Suprapubic skin (tissue), 3 donors: Measurements from ENCODE around the gene ZDHHC14.

Source experiments
- CTCF ChIP-seq, 2 donors: fragments of 200-600 bp in 1 of 2; fragments of 450-650 bp in 1 of 2; sonication (generic) in 1 of 2; IDR thresholded peaks; one replicate each; pipeline ENCODE4 v1.5.1; 2016 to 2019; ENCODE audit warnings: antibody characterized with exemption in 2 of 2, mild to moderate bottlenecking in 1 of 2, moderate library complexity in 1 of 2
- EP300 ChIP-seq: sonication (generic); formaldehyde crosslinking; IDR thresholded peaks from one replicate; pipeline ENCODE4 v1.6.1; 2017; ENCODE audit warnings: antibody characterized with exemption

DNA sequence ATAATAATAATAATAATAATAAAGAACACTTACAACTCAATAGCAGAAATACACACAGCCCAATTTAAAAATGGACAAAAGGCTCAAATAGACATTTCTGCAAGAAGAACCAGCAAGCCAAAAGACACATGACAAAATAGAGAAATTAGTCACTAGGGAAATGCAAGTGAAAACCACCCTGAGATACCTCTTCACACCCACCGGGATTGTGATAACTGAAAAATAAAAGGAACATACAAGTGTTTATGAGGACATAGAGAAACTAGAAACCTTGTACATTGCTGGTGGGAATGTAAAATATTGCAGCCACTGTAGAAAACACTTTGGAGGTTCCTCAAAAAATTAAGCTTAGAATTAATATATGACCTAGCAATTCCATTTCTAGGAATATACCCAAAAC, 59.2 kb downstream of the ZDHHC14 start:
- no peak for TF ChIP-seq CTCF (IDR thresholded peaks at IDR 0.05)
- no peak for TF ChIP-seq EP300
